ENCODE results near the gene GMDS. TPM values are rescaled to one million over a fixed set of nuclear protein-coding genes. Genes with fewer than 3 reads are reported as not detected.

The GMDS gene
- total and polyA plus RNA-seq, 2 of the 8 experiments (the other 6 are each of a cell fraction or from before 2014, with no cell fraction given), result 16.8 to 50.0 TPM

DNA sequence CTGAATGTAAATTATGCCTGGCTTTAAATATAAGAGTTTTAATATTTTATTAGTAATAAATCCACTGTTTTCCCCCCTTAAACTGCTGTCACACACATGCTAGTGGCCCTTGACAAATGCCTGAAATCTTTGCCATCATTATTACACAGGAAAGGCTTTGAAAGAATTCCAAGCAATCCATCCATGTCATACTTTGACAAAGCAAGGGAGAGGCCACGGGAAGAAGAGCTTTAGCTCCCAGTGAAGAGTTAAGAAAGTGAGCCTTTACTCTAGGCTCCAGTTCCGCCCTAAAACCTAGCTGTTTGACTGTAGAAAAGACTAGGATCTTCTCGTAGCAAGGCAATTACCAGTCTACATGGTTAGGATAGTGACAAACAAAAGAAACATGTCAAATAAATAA lies 147.9 kb downstream of the GMDS start (continued):
- TF ChIP-seq, protein P1, sequence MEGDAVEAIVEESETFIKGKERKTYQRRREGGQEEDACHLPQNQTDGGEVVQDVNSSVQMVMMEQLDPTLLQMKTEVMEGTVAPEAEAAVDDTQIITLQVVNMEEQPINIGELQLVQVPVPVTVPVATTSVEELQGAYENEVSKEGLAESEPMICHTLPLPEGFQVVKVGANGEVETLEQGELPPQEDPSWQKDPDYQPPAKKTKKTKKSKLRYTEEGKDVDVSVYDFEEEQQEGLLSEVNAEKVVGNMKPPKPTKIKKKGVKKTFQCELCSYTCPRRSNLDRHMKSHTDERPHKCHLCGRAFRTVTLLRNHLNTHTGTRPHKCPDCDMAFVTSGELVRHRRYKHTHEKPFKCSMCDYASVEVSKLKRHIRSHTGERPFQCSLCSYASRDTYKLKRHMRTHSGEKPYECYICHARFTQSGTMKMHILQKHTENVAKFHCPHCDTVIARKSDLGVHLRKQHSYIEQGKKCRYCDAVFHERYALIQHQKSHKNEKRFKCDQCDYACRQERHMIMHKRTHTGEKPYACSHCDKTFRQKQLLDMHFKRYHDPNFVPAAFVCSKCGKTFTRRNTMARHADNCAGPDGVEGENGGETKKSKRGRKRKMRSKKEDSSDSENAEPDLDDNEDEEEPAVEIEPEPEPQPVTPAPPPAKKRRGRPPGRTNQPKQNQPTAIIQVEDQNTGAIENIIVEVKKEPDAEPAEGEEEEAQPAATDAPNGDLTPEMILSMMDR (IDR thresholded peaks at IDR 0.05; ENCODE audit: control extremely low read depth in 1 of 3, insufficient read depth in 1 of 3, low read depth in 1 of 3, low read length in 3 of 3), result no peak
- TF ChIP-seq GTF2F1 (IDR thresholded peaks at IDR 0.05; ENCODE audit: borderline replicate concordance, low read depth, low read length) (no peak), SIX5 (IDR thresholded peaks at IDR 0.05; ENCODE audit: low read depth, low read length) (no peak), TEAD4 (IDR thresholded peaks at IDR 0.05; ENCODE audit: low read depth, low read length) (no peak)
- TF ChIP-seq, protein P2, sequence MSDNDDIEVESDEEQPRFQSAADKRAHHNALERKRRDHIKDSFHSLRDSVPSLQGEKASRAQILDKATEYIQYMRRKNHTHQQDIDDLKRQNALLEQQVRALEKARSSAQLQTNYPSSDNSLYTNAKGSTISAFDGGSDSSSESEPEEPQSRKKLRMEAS (IDR thresholded peaks at IDR 0.05), result no peak
